ENCODE measurements around the gene RSBN1L. TPM values are rescaled to one million over a fixed set of nuclear protein-coding genes. Genes with fewer than 3 reads are reported as not detected.

Gene RSBN1L
- total RNA-seq, 1 donor from 2014 or later, result 11.3 TPM

- Histone ChIP-seq H3K9me3 (no peaks in the 10 kb centered on the region), H3K4me1 (peaks cover 10% of the 10 kb centered on the region), H3K4me3 (no peak overlapping the region), H3K27me3 (no peaks in the 10 kb centered on the region), H3K27ac (no peak overlapping the region), H3K36me3 (peaks cover 0 to 5% of the 10 kb centered on the region in 2 donors)
- intact Hi-C loops (cut with DNase I), result no loop called here
- DNase-seq (ENCODE audit: extremely low spot score in 2 of 2), result no peak
- TF ChIP-seq POLR2AphosphoS5 (IDR thresholded peaks at IDR 0.05; ENCODE audit: insufficient read depth in 1 of 2, low read depth in 1 of 2) (no peak), POLR2A (IDR thresholded peaks at IDR 0.05) (no peak)
- TF ChIP-seq, protein P1, sequence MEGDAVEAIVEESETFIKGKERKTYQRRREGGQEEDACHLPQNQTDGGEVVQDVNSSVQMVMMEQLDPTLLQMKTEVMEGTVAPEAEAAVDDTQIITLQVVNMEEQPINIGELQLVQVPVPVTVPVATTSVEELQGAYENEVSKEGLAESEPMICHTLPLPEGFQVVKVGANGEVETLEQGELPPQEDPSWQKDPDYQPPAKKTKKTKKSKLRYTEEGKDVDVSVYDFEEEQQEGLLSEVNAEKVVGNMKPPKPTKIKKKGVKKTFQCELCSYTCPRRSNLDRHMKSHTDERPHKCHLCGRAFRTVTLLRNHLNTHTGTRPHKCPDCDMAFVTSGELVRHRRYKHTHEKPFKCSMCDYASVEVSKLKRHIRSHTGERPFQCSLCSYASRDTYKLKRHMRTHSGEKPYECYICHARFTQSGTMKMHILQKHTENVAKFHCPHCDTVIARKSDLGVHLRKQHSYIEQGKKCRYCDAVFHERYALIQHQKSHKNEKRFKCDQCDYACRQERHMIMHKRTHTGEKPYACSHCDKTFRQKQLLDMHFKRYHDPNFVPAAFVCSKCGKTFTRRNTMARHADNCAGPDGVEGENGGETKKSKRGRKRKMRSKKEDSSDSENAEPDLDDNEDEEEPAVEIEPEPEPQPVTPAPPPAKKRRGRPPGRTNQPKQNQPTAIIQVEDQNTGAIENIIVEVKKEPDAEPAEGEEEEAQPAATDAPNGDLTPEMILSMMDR (IDR thresholded peaks at IDR 0.05), result no peak
Measured at GRCh38 chr7:77765481-77765880, 69.2 kb downstream of the RSBN1L start.

- peaks cover 0 to 5% of the 10 kb centered on the region in 2 donors for H3K36me3 ChIP-seq
Measured at GRCh38 chr7:77765906-77766800, 69.9 kb downstream of the RSBN1L start.

DNA sequence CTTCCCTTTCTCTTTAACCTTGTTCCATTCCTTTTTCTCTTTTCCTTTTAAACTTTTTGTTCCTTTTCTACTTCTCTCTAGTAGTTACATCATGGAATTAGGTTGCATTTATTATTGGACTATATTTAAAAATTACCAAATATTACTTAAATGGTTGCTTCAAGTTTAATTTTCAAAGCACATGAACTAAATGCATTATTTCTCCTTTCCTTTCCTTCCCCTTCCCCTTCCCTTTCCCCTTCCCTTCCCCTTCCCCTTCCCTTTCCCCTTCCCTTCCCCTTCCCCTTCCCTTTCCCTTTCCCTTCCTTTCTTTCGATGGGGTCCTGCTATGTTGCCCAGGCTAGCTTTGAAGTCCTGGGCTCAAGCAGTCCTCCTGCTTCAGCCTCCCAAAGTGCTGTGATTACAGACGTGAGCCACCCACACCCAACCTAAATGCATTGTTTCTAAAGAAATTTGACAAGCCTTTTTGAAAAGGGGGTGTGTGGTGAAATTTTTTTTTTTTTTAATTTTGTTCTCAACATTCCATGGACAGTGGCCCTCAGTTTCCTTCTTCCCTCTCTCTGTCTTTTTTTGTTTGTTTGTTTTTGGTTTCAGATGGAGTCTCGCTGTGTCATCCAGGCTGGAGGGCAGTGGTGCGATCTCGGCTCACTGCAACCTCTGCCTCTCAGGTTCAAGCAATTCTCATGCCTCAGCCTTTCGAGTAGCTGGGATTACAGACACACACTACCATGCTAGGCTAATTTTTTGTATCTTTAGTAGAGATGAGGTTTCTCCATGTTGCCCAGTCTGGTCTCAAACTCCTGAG, 70.7 kb downstream of the RSBN1L start:
- H3K36me3 ChIP-seq, result peaks cover 0 to 5% of the 10 kb centered on the region in 2 donors
- no peak for DNase-seq (ENCODE audit: extremely low spot score in 2 of 2)
- H3K4me3 ChIP-seq, result no peak overlapping the region
- intact Hi-C loops (cut with DNase I), result no loop called here
- peaks cover 10% of the 10 kb centered on the region for H3K4me1 ChIP-seq
- H3K9me3 ChIP-seq, result no peaks in the 10 kb centered on the region
- H3K27ac ChIP-seq, result no peak overlapping the region
- no peaks in the 10 kb centered on the region for H3K27me3 ChIP-seq
- TF ChIP-seq POLR2AphosphoS5 (IDR thresholded peaks at IDR 0.05; ENCODE audit: insufficient read depth in 1 of 2, low read depth in 1 of 2) (no peak), POLR2A (IDR thresholded peaks at IDR 0.05) (no peak)
- TF ChIP-seq, protein P1 (IDR thresholded peaks at IDR 0.05), result no peak

More at GRCh38 chr7:77765906-77766800, 69.9 kb downstream of the RSBN1L start:
- Histone ChIP-seq H3K4me1 (peaks cover 10% of the 10 kb centered on the region), H3K4me3 (no peak overlapping the region), H3K27me3 (no peaks in the 10 kb centered on the region), H3K27ac (no peak overlapping the region), H3K9me3 (no peaks in the 10 kb centered on the region)
- intact Hi-C loops (cut with DNase I), result no loop called here
- no peak for DNase-seq (ENCODE audit: extremely low spot score in 2 of 2)
- TF ChIP-seq POLR2A (IDR thresholded peaks at IDR 0.05), result no peak
- TF ChIP-seq, protein P1 (IDR thresholded peaks at IDR 0.05), result no peak
- TF ChIP-seq POLR2AphosphoS5 (IDR thresholded peaks at IDR 0.05; ENCODE audit: insufficient read depth in 1 of 2, low read depth in 1 of 2), result no peak

- intact Hi-C loops (cut with DNase I), result no loop called here
- no peak overlapping the region for H3K27ac ChIP-seq
- no peaks in the 10 kb centered on the region for H3K27me3 ChIP-seq
- H3K4me3 ChIP-seq, result no peak overlapping the region
- DNase-seq (ENCODE audit: extremely low spot score in 2 of 2), result no peak
- TF ChIP-seq, protein P1 (IDR thresholded peaks at IDR 0.05), result no peak
- TF ChIP-seq POLR2AphosphoS5 (IDR thresholded peaks at IDR 0.05; ENCODE audit: insufficient read depth in 1 of 2, low read depth in 1 of 2) (no peak), POLR2A (IDR thresholded peaks at IDR 0.05) (no peak)
- peaks cover 0 to 25% of the 10 kb centered on the region in 2 donors for H3K36me3 ChIP-seq
- H3K9me3 ChIP-seq, result no peaks in the 10 kb centered on the region
- H3K4me1 ChIP-seq, result no peaks in the 10 kb centered on the region
Measured at GRCh38 chr7:77770316-77770715, 74.1 kb downstream of the RSBN1L start.

All from vagina (tissue), 2 donors.